Fibroblast of lung (primary cell): ENCODE results near the gene ECHDC1. TPM values are rescaled to one million over a fixed set of nuclear protein-coding genes. Genes with fewer than 3 reads are reported as not detected.

Experiments
- DNase-seq, 2 donors: peaks; one replicate each; pipeline versions ENCODE4 v3.0.0 to v3.0.0-alpha.2; 2010; ENCODE audit warnings: low read depth in 2 of 2
- H2AFZ ChIP-seq: 2 replicates; pipeline ENCODE4 v1.5.1; 2012; ENCODE audit warnings: low read length, control low read depth, inconsistent platforms
- H3K27ac ChIP-seq: 2 replicates; pipeline ENCODE4 v1.5.1; 2011; ENCODE audit warnings: low read length, control low read depth; ENCODE audit not compliant: insufficient read depth
- H3K27me3 ChIP-seq: 2 replicates; pipeline ENCODE4 v1.5.1; 2011; ENCODE audit warnings: mild to moderate bottlenecking, low read length; ENCODE audit not compliant: control insufficient read depth, insufficient read depth
- H3K36me3 ChIP-seq: 2 replicates; pipeline ENCODE4 v1.5.1; 2011; ENCODE audit warnings: low read length; ENCODE audit not compliant: control insufficient read depth, insufficient read depth
- H3K4me1 ChIP-seq: 2 replicates; pipeline ENCODE4 v1.5.1; 2011; ENCODE audit warnings: low read length; ENCODE audit not compliant: control insufficient read depth, insufficient read depth; ENCODE audit errors: extremely low read depth
- H3K4me2 ChIP-seq: 2 replicates; pipeline ENCODE4 v1.5.1; 2011; ENCODE audit warnings: low read length, control low read depth; ENCODE audit not compliant: insufficient read depth; ENCODE audit errors: extremely low read depth
- H3K4me3 ChIP-seq, 4 experiments: fragments of 200-600 bp in 1 of 4; sonication (generic) in 1 of 4; replicated peaks in 1 of 4; 2 replicates each; pipeline ENCODE4 v1.5.1; 2011 to 2016; ENCODE audit warnings: low read length in 4 of 4, low read depth in 3 of 4, mild to moderate bottlenecking in 3 of 4, control low read depth in 2 of 4, inconsistent platforms in 1 of 4, mixed read lengths in 1 of 4; ENCODE audit not compliant: insufficient read depth in 1 of 4; ENCODE audit errors: control extremely low read depth in 1 of 4
- H3K79me2 ChIP-seq: 2 replicates; pipeline ENCODE4 v1.5.1; 2012; ENCODE audit warnings: mild to moderate bottlenecking, low read length, inconsistent platforms; ENCODE audit not compliant: control insufficient read depth, insufficient read depth
- H3K9ac ChIP-seq: 2 replicates; pipeline ENCODE4 v1.5.1; 2011; ENCODE audit warnings: mild to moderate bottlenecking, low read length, control low read depth; ENCODE audit not compliant: insufficient read depth
- H3K9me3 ChIP-seq: 2 replicates; pipeline ENCODE4 v1.5.1; 2012; ENCODE audit warnings: low read depth, low read length; ENCODE audit not compliant: control insufficient read depth, insufficient read depth
- H4K20me1 ChIP-seq: 2 replicates; pipeline ENCODE4 v1.5.1; 2011; ENCODE audit warnings: low read length; ENCODE audit not compliant: control insufficient read depth, insufficient read depth; ENCODE audit errors: extremely low read depth
- EZH2 ChIP-seq: IDR thresholded peaks from 2 replicates; pipeline ENCODE4 v1.5.1; 2012; ENCODE audit warnings: low read length, control low read depth, mild to moderate bottlenecking; ENCODE audit errors: missing control alignments
- polyA plus RNA-seq, 2 donors: library from polyadenylated mRNA; depleted of rRNA in 1 of 2; stranded (reverse) in 1 of 2; unstranded in 1 of 2; fragments of >200 nt; gene quantifications; 2 replicates each; pipeline ENCODE4 v1.2.1, GENCODE V29; 2011 to 2012; ENCODE audit warnings: missing spikeins in 1 of 2
- total RNA-seq: library from RNA; depleted of rRNA; stranded (reverse); fragments of >200 nt; gene quantifications from 2 replicates; pipeline ENCODE4 v1.2.1, GENCODE V29; 2014
- TF ChIP-seq, protein P1 (sequence below), 2 donors: IDR thresholded peaks in 1 of 2; conservative IDR thresholded peaks in 1 of 2; 1 replicate in 1 of 2; 2 replicates in 1 of 2; pipeline ENCODE4 v1.5.1; 2011 to 2012; ENCODE audit warnings: low read length in 2 of 2, control low read depth in 1 of 2, inconsistent platforms in 1 of 2, low read depth in 1 of 2, mild to moderate bottlenecking in 1 of 2

ECHDC1 gene
- total and polyA plus RNA-seq, 2 donors (not counting 1 experiment from before 2014, with no cell fraction given), result 51.7 to 64.4 TPM

- Histone ChIP-seq H3K27ac (no peak overlapping the region), H3K36me3 (no peaks in the 10 kb centered on the region), H3K79me2 (no peaks in the 10 kb centered on the region), H3K27me3 (no peaks in the 10 kb centered on the region), H3K4me1 (no peaks in the 10 kb centered on the region), H3K4me2 (no peak overlapping the region), H3K4me3 (no peak overlapping the region), H2AFZ (no peak overlapping the region), H3K9me3 (no peaks in the 10 kb centered on the region), H4K20me1 (no peaks in the 10 kb centered on the region), H3K9ac (no peak overlapping the region)
- TF ChIP-seq, protein P1, sequence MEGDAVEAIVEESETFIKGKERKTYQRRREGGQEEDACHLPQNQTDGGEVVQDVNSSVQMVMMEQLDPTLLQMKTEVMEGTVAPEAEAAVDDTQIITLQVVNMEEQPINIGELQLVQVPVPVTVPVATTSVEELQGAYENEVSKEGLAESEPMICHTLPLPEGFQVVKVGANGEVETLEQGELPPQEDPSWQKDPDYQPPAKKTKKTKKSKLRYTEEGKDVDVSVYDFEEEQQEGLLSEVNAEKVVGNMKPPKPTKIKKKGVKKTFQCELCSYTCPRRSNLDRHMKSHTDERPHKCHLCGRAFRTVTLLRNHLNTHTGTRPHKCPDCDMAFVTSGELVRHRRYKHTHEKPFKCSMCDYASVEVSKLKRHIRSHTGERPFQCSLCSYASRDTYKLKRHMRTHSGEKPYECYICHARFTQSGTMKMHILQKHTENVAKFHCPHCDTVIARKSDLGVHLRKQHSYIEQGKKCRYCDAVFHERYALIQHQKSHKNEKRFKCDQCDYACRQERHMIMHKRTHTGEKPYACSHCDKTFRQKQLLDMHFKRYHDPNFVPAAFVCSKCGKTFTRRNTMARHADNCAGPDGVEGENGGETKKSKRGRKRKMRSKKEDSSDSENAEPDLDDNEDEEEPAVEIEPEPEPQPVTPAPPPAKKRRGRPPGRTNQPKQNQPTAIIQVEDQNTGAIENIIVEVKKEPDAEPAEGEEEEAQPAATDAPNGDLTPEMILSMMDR (conservative IDR thresholded peaks at IDR 0.05 in 1 of 2, IDR thresholded peaks at IDR 0.05 in 1 of 2; ENCODE audit: low read depth in 1 of 2, low read length in 2 of 2), result no peak
- TF ChIP-seq EZH2, result no peak
- DNase-seq, result peak in 1 of 2 donors; percentile 75
Observed at GRCh38 chr6:127243501-127243900, 99.9 kb downstream of the ECHDC1 start.

Other genes starting within 250 kb of the ECHDC1 start
- 12.4 and 15.4 TPM in 2 replicates for gene RSPO3, start 224.9 kb downstream of the ECHDC1 start, total RNA-seq
- gene RSPO3, start 224.9 kb downstream of the ECHDC1 start, polyA plus RNA-seq, result 0.85 and 3.4 TPM in 2 replicates
- gene RNF146, start 76.7 kb downstream of the ECHDC1 start, total RNA-seq, result 59.9 and 61.9 TPM in 2 replicates
- 34.6 and 50.9 TPM in 2 replicates for gene RNF146, start 76.7 kb downstream of the ECHDC1 start, polyA plus RNA-seq
- 1.3 and 2.8 TPM in 2 replicates for gene KIAA0408, start 115.8 kb upstream of the ECHDC1 start, total RNA-seq
- 3.0 and 4.6 TPM in 2 replicates for gene KIAA0408, start 115.8 kb upstream of the ECHDC1 start, polyA plus RNA-seq
- gene C6orf58, start 233.6 kb upstream of the ECHDC1 start, total RNA-seq, result not detected in 2 replicates
- 0.05 TPM in 1 of 2 replicates, not detected in the other for gene C6orf58, start 233.6 kb upstream of the ECHDC1 start, polyA plus RNA-seq